ENCODE data around the gene LRIG1. TPM values are rescaled to one million over a fixed set of nuclear protein-coding genes. Genes with fewer than 3 reads are reported as not detected.
A peak's percentile ranks its signal among the peaks of the same experiment; 100 is the strongest.

The LRIG1 gene
- total and polyA plus RNA-seq, 2 donors (not counting 1 experiment from before 2014, with no cell fraction given): 27.9 to 104 TPM

- TF ChIP-seq CTCF (conservative IDR thresholded peaks at IDR 0.05 in 1 of 2, IDR thresholded peaks at IDR 0.05 in 1 of 2; ENCODE audit: low read depth in 1 of 2, low read length in 2 of 2): no peak
- no peak for TF ChIP-seq EZH2 (IDR thresholded peaks at IDR 0.05; ENCODE audit: low read length, missing control alignments)
- DNase-seq (ENCODE audit: low read depth in 2 of 2): peak; percentile 53 to 88
- Histone ChIP-seq H3K4me3 (replicated peaks in 1 of 4; ENCODE audit: control extremely low read depth in 1 of 4, insufficient read depth in 1 of 4, low read depth in 3 of 4, low read length in 4 of 4) (no peak overlapping the region), H3K4me1 (ENCODE audit: control insufficient read depth, extremely low read depth, insufficient read depth, low read length) (peaks cover 12% of the 10 kb centered on the region), H3K36me3 (ENCODE audit: control insufficient read depth, insufficient read depth, low read length) (no peaks in the 10 kb centered on the region), H2AFZ (ENCODE audit: low read length) (no peak overlapping the region), H3K9me3 (ENCODE audit: control insufficient read depth, insufficient read depth, low read depth, low read length) (no peaks in the 10 kb centered on the region), H3K9ac (ENCODE audit: insufficient read depth, low read length) (no peak overlapping the region), H3K79me2 (ENCODE audit: control insufficient read depth, insufficient read depth, low read length) (peaks cover 11% of the 10 kb centered on the region), H3K27me3 (ENCODE audit: control insufficient read depth, insufficient read depth, low read length) (no peaks in the 10 kb centered on the region), H4K20me1 (ENCODE audit: control insufficient read depth, extremely low read depth, insufficient read depth, low read length) (no peaks in the 10 kb centered on the region), H3K27ac (ENCODE audit: insufficient read depth, low read length) (no peak overlapping the region), H3K4me2 (ENCODE audit: extremely low read depth, insufficient read depth, low read length) (peak overlapping the region; percentile 13)
These were observed 32.7 kb downstream of the LRIG1 start for GRCh38 chr3:66467996-66468735.

GRCh38 chr3:66466606-66467270 is 34.1 kb downstream of the LRIG1 start:
- Histone ChIP-seq H4K20me1 (ENCODE audit: control insufficient read depth, extremely low read depth, insufficient read depth, low read length) (no peaks in the 10 kb centered on the region), H3K4me3 (replicated peaks in 1 of 4; ENCODE audit: control extremely low read depth in 1 of 4, insufficient read depth in 1 of 4, low read depth in 3 of 4, low read length in 4 of 4) (no peak overlapping the region), H3K9me3 (ENCODE audit: control insufficient read depth, insufficient read depth, low read depth, low read length) (no peaks in the 10 kb centered on the region), H3K4me1 (ENCODE audit: control insufficient read depth, extremely low read depth, insufficient read depth, low read length) (peaks cover 7% of the 10 kb centered on the region), H3K9ac (ENCODE audit: insufficient read depth, low read length) (no peak overlapping the region), H3K79me2 (ENCODE audit: control insufficient read depth, insufficient read depth, low read length) (peaks cover 8% of the 10 kb centered on the region), H3K4me2 (ENCODE audit: extremely low read depth, insufficient read depth, low read length) (no peak overlapping the region), H3K36me3 (ENCODE audit: control insufficient read depth, insufficient read depth, low read length) (no peaks in the 10 kb centered on the region), H3K27ac (ENCODE audit: insufficient read depth, low read length) (no peak overlapping the region), H3K27me3 (ENCODE audit: control insufficient read depth, insufficient read depth, low read length) (no peaks in the 10 kb centered on the region), H2AFZ (ENCODE audit: low read length) (no peak overlapping the region)
- TF ChIP-seq CTCF (conservative IDR thresholded peaks at IDR 0.05 in 1 of 2, IDR thresholded peaks at IDR 0.05 in 1 of 2; ENCODE audit: low read depth in 1 of 2, low read length in 2 of 2) (no peak), EZH2 (IDR thresholded peaks at IDR 0.05; ENCODE audit: low read length, missing control alignments) (no peak)
- no peak for DNase-seq (ENCODE audit: low read depth in 2 of 2)

- peaks cover 7% of the 10 kb centered on the region for H3K4me1 ChIP-seq (ENCODE audit: control insufficient read depth, extremely low read depth, insufficient read depth, low read length)
- H4K20me1 ChIP-seq (ENCODE audit: control insufficient read depth, extremely low read depth, insufficient read depth, low read length): no peaks in the 10 kb centered on the region
- DNase-seq (ENCODE audit: low read depth in 2 of 2): no peak
- H3K9ac ChIP-seq (ENCODE audit: insufficient read depth, low read length): no peak overlapping the region
- no peak for TF ChIP-seq EZH2 (IDR thresholded peaks at IDR 0.05; ENCODE audit: low read length, missing control alignments)
- no peak for TF ChIP-seq CTCF (conservative IDR thresholded peaks at IDR 0.05 in 1 of 2, IDR thresholded peaks at IDR 0.05 in 1 of 2; ENCODE audit: low read depth in 1 of 2, low read length in 2 of 2)
- no peak overlapping the region for H3K4me2 ChIP-seq (ENCODE audit: extremely low read depth, insufficient read depth, low read length)
- H3K27ac ChIP-seq (ENCODE audit: insufficient read depth, low read length): no peak overlapping the region
- H3K9me3 ChIP-seq (ENCODE audit: control insufficient read depth, insufficient read depth, low read depth, low read length): no peaks in the 10 kb centered on the region
- H3K36me3 ChIP-seq (ENCODE audit: control insufficient read depth, insufficient read depth, low read length): peaks cover under 1% of the 10 kb centered on the region
- H3K4me3 ChIP-seq (replicated peaks in 1 of 4; ENCODE audit: control extremely low read depth in 1 of 4, insufficient read depth in 1 of 4, low read depth in 3 of 4, low read length in 4 of 4): no peak overlapping the region
- H3K79me2 ChIP-seq (ENCODE audit: control insufficient read depth, insufficient read depth, low read length): peaks cover 5% of the 10 kb centered on the region
- no peak overlapping the region for H2AFZ ChIP-seq (ENCODE audit: low read length)
- H3K27me3 ChIP-seq (ENCODE audit: control insufficient read depth, insufficient read depth, low read length): no peaks in the 10 kb centered on the region
These were observed 35.2 kb downstream of the LRIG1 start for GRCh38 chr3:66465587-66465986.
